GM21381 (cell line): ENCODE data around the gene PKD1L1.
"Not testable (repeated sequence)": the region's sequence is repeated elsewhere in the genome, so short reads cannot be mapped to it uniquely, and the experiment has no call there.

Experiments
- ATAC-seq: cut with Tn5 transposase; IDR thresholded peaks from one replicate; pipeline ENCODE4 v1.9.1; 2021; ENCODE audit warnings: mild to moderate bottlenecking, moderate library complexity; ENCODE audit not compliant: unreplicated experiment

The PKD1L1 gene

GRCh38 chr7:47965456-47965855 is 17.2 kb upstream of the PKD1L1 start:
- no peak for ATAC-seq

DNA sequence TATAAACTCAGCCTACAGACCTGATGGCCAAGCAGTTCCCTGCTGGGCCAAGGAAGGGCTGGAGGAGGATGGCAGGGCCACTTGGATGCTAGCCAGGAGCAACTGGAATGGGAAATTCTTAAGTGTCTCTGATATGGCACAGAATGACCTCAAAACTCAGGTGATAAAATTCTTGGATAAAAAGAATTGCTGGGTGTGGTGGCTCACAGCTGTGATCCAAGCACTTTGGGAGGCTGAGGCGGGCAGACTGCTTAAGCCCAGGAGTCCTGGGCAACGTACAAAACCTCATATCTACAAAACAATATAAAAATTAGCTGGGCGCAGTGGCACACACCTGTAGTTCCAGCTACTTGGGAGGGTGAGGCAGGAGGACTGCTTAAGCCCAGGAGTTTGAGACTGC is 14.0 kb upstream of the PKD1L1 start:
- no peak for ATAC-seq

DNA sequence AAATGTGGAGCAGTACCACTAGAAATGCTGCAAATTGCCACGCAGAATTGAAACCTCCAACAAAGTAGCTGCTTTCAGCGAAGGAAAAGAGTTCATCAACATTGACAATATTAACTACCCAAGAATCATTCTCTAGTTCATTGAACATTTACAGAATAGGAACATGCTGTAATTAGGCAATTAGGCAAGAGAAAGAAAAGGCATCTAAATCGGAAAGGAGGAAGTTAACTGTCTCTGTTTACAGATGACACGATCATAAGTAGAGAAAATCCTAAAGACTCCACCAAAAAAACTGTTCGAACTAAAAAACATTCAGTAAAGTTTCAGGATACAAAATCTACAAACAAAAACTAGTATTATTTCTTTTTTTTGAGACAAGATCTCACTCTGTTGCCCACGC is 8.9 kb upstream of the PKD1L1 start:
- ATAC-seq = no peak

DNA sequence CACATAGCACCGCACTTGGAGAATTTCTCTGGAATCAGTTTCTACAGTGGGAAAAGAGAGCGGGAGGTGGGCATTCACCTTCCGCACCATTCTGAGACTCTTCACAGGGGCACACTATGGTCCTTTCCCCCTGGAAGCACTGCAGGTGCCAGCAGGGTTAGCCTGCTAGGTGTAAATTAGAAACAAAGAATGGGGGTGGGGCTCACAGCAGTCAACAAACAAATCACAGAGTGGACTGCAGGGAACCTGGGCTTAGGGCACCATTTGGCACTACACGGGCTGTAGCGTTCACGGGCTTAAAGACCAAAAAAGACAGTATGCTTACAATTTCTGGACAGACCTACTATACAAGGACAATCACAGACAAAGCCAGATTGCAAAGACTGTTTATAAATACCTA is 8.0 kb upstream of the PKD1L1 start:
- ATAC-seq = no peak

- ATAC-seq = peak; percentile 28
These were observed 6.1 kb upstream of the PKD1L1 start for GRCh38 chr7:47954231-47954911.

DNA sequence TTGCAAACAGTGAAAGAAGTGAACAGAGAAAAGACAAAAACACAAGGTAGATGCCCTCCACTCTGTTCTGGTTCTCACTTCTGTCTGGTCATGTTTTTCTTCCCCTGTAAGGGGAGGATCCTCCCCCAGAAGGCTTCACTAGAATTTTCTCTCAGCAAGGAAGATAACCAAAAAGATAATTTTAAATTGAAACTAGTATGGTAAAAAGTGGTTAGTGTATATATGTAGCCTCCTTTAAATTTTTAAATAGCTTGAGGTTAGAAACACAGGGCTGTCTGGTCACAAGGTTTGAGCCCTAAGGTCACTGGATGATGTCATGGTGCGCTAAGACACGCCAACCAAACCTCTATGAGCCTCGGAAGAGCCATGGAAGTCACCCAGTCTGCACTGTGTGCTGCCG is 5.6 kb upstream of the PKD1L1 start:
- peak; percentile 52 for ATAC-seq

- ATAC-seq = no peak
These were observed 4.0 kb upstream of the PKD1L1 start for GRCh38 chr7:47952224-47952623.

- ATAC-seq = no peak
These were observed 3.1 kb upstream of the PKD1L1 start for GRCh38 chr7:47951374-47951773.

DNA sequence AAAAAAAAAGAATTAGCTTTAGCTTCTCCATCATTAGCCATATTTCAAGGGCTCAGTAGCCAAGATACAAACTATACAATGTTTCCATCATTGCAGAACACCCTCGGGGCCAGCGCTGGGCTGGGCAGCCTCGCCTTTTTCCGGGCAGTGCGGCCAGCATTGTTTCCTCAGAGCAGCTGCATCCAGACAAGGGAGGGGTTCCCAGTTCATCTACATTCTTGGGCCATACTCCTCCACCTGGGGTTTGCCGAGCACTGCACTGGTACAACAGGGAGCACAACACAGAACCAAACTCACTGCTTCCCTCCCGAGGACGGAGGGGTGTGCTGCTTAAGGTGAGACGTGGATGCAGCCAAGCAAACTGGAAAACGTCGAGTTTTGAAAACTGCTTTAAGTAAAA is 2.4 kb upstream of the PKD1L1 start:
- ATAC-seq = no peak

- no peak for ATAC-seq
These were observed 1.4 kb upstream of the PKD1L1 start for GRCh38 chr7:47949703-47950102.

- no peak for ATAC-seq
These were observed 914 bp downstream of the PKD1L1 start for GRCh38 chr7:47947355-47947749.

- ATAC-seq = no peak
These were observed 1.5 kb downstream of the PKD1L1 start for GRCh38 chr7:47946581-47947354.

- ATAC-seq = peak; percentile 59
These were observed 2.8 kb downstream of the PKD1L1 start for GRCh38 chr7:47945261-47946015.

DNA sequence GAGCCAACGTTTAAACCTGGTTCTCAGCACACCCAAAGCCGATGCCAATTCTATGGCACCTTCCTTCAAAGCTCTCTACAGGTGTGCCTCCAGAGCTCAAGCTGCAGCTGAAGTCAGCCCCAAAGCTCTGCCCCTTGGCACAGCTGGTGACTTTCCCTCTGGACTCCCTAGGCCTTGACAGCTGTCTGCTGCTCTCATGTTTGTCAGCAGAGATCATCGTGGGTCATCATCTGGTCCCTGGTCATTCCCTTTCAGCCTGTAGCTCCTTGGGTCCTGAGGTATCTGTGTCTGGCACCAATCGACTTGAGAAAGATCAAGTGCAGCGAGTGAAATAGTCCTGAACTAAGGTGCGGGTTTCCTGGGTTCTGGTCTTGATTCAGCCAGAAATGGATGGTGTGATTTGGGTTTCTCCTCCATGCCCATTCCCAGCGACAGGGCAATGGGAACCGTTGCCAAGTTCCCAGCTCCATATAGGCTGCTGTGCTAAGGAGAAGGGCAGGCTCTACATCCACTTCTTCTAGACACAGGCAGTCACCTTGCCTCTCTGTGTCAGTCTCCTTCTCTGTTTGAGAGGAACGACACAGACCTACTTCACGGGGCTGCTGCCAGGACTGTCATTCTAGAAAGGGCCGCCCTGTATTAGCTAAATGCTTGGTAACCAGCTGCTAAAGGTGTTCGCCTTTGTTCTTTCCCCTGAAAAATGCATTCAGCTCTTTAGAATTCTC is 3.6 kb downstream of the PKD1L1 start:
- ATAC-seq = no peak

GRCh38 chr7:47943676-47944474 is 4.4 kb downstream of the PKD1L1 start:
- no peak for ATAC-seq

- ATAC-seq = not testable (repeated sequence)
These were observed 5.6 kb downstream of the PKD1L1 start for GRCh38 chr7:47942651-47943050.

DNA sequence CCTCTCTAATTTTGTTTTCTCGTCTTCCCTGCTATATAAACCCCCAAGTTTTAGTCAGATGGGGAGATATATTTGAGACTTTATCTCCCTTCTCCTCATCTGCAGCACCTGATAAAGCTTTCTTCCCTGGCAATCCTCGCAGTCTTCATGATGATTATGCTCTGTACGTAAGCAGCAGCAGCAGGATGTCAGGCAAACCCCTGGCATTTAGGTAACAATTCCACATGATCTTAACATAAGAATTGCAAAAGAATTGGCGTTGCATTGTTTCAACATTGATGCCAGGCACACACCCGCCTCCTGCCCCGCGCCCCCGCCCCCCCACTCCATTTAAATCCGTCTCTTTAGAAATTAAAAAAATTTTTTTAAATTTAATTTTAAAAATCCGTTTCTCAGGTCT is 6.1 kb downstream of the PKD1L1 start:
- ATAC-seq = no peak

DNA sequence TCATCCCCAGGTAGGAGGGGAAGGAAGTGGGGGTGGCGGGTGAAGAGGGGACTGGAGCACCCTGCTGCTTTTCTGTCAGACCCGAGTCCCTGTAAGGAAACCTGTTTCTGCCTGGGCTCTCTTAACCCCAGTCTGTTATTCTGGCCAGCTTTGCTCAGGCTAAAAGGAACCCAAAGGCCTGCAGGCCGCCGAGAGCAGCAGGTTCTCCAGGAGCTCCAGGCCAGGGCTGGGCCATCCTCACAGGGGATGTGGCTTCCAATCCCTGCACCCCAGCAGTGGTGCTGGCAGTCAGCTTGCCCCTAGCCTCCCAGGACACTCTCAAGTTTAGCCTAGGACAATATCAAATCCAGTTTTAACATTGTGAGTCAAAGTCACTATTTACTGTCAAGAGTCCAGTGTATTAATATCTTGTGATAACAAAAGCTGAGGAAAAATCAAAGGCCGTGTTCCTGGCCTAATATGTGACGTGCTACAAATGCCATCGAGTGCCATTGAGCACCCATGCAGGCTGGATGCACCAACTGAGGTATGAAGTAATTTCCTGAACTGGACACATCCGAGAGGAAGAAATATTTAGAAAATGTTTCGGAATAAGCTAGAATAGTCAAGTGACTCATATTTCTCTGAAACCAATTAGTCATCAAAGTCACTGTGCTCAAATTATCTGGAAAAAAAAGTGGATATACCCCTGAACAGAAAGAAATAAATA is 7.0 kb downstream of the PKD1L1 start:
- ATAC-seq = no peak

GRCh38 chr7:47940088-47941013 is 7.9 kb downstream of the PKD1L1 start:
- no peak for ATAC-seq
